HepG2 (cell line): ENCODE data around the gene KLB. TPM values are rescaled to one million over a fixed set of nuclear protein-coding genes. Genes with fewer than 3 reads are reported as not detected.

Experiments
- ATAC-seq: fragments of 200-7000 bp; cut with Tn5 transposase; 3 replicates; pipeline ENCODE4 v1.9.1; 2020; ENCODE audit warnings: mild to moderate bottlenecking, moderate library complexity
- BruUV-seq: library from RNA; stranded (reverse); fragments of 400-500 nt; replicated peaks from 2 replicates; lab custom pipeline; 2021; lab: Mats Ljungman, UMichigan
- CTCF ChIA-PET: fragments of 300-600 bp; formaldehyde crosslinking; extraction: SDS; loops from one replicate; lab custom pipeline; 2021; ENCODE audit warnings: low total read pairs, inconsistent platforms, low intra/inter-chr PET ratio; lab: Yijun Ruan, JAX
- POLR2A ChIA-PET: fragments of 350-600 bp; sonication (Branson Sonifier 250); formaldehyde crosslinking; loops from one replicate; lab custom pipeline; 2020; ENCODE audit warnings: antibody characterized with exemption, inconsistent platforms; lab: Yijun Ruan, JAX
- DNase-seq: peaks from one replicate; pipeline ENCODE4 v3.0.0-alpha.2; 2015; ENCODE audit warnings: low spot score
- FAIRE-seq: peaks from 3 replicates; lab custom pipeline; 2011; peaks lifted over from hg19 to GRCh38; lab: Jason Lieb, UNC
- H2AFZ ChIP-seq: one replicate; pipeline ENCODE4 v1.6.1; 2011; ENCODE audit warnings: low read length, inconsistent platforms
- H3K27ac ChIP-seq: fragments of 300-600 bp; 3 replicates; pipeline ENCODE4 v1.8.0; 2011; ENCODE audit warnings: mixed run types, mild to moderate bottlenecking, mixed read lengths, low read length, inconsistent platforms; ENCODE audit not compliant: insufficient read depth; ENCODE audit errors: extremely low read length
- H3K27me3 ChIP-seq, 2 experiments: fragments of 200-600 bp in 1 of 2; 2 replicates in 1 of 2; 3 replicates in 1 of 2; pipeline versions ENCODE4 v1.6.0 to v1.8.0; 2011; ENCODE audit warnings: low read length in 2 of 2, mild to moderate bottlenecking in 2 of 2, moderate library complexity in 2 of 2, inconsistent platforms in 1 of 2; ENCODE audit not compliant: insufficient read depth in 2 of 2, control insufficient read depth in 1 of 2
- H3K36me3 ChIP-seq, 2 experiments: fragments of 200-600 bp in 1 of 2; replicated peaks in 1 of 2; 2 replicates in 1 of 2; 3 replicates in 1 of 2; pipeline versions ENCODE4 v1.5.1 to v1.8.0; 2011; ENCODE audit warnings: low read length in 2 of 2, inconsistent platforms in 1 of 2; ENCODE audit not compliant: insufficient read depth in 2 of 2, control insufficient read depth in 1 of 2
- H3K4me1 ChIP-seq: 2 replicates; pipeline ENCODE4 v1.5.1; 2012; ENCODE audit warnings: low read length, inconsistent platforms; ENCODE audit not compliant: insufficient read depth
- H3K4me2 ChIP-seq: 2 replicates; pipeline ENCODE4 v1.6.0; 2011; ENCODE audit warnings: low read depth, low read length, inconsistent platforms
- H3K4me3 ChIP-seq, 3 experiments: fragments of 200-600 bp in 1 of 3; sonication (generic), shearing (Covaris generic) in 1 of 3; replicated peaks in 1 of 3; 2 replicates each; pipeline ENCODE4 v1.5.1; 2011 to 2016; ENCODE audit warnings: low read length in 3 of 3, inconsistent platforms in 2 of 3, low read depth in 2 of 3, mild to moderate bottlenecking in 2 of 3, control low read depth in 1 of 3, mixed read lengths in 1 of 3; ENCODE audit not compliant: insufficient read depth in 1 of 3
- H3K79me2 ChIP-seq: one replicate; pipeline ENCODE4 v1.6.1; 2011; ENCODE audit warnings: low read length, inconsistent platforms; ENCODE audit not compliant: insufficient read depth
- H3K9ac ChIP-seq: 2 replicates; pipeline ENCODE4 v1.6.0; 2011; ENCODE audit warnings: mild to moderate bottlenecking, low read depth, low read length, inconsistent platforms; ENCODE audit not compliant: insufficient read depth
- H3K9me3 ChIP-seq: 2 replicates; pipeline ENCODE4 v1.5.1; 2012; ENCODE audit warnings: mild to moderate bottlenecking, low read length
- H4K20me1 ChIP-seq: 2 replicates; pipeline ENCODE4 v1.6.0; 2011; ENCODE audit warnings: inconsistent platforms, mild to moderate bottlenecking, low read length, moderate library complexity; ENCODE audit not compliant: insufficient read depth
- AKAP8 ChIP-seq: sonication (generic); formaldehyde crosslinking; IDR thresholded peaks from 2 replicates; pipeline ENCODE4 v1.5.1; 2020; ENCODE audit warnings: mild to moderate bottlenecking, missing genetic modification reagents
- HNRNPH1 ChIP-seq: fragments of 200-400 bp; formaldehyde crosslinking; optimal IDR thresholded peaks from 2 replicates; pipeline ENCODE3; 2017; ENCODE audit warnings: mild to moderate bottlenecking, low read depth, low read length
- KLF13 ChIP-seq: sonication (generic); formaldehyde crosslinking; IDR thresholded peaks from 2 replicates; pipeline ENCODE4 v1.4.0; 2020; ENCODE audit warnings: mild to moderate bottlenecking, missing genetic modification reagents
- MIXL1 ChIP-seq: IDR thresholded peaks from 2 replicates; pipeline ENCODE4 v1.6.1; 2016
- SCMH1 ChIP-seq: sonication (generic); formaldehyde crosslinking; IDR thresholded peaks from 2 replicates; pipeline ENCODE4 v1.9.0; 2021; ENCODE audit warnings: missing genetic modification reagents, mild to moderate bottlenecking, borderline replicate concordance
- SOX13 ChIP-seq, 3 experiments: fragments of 450-650 bp in 1 of 3; sonication (generic) in 1 of 3; formaldehyde crosslinking in 1 of 3; IDR thresholded peaks in 2 of 3; conservative IDR thresholded peaks in 1 of 3; 2 replicates each; pipeline versions ENCODE4 v1.5.0 to v1.6.1; 2016 to 2020; ENCODE audit warnings: antibody characterized with exemption in 1 of 3, mild to moderate bottlenecking in 1 of 3, missing compliant biosample characterization in 1 of 3, missing genetic modification reagents in 1 of 3, moderate library complexity in 1 of 3
- ZBTB20 ChIP-seq: sonication (generic); formaldehyde crosslinking; IDR thresholded peaks from 2 replicates; pipeline ENCODE4 v1.8.1; 2023; ENCODE audit warnings: missing genetic modification reagents, low read depth, mild to moderate bottlenecking, borderline replicate concordance
- ZNF136 ChIP-seq: sonication (generic); formaldehyde crosslinking; IDR thresholded peaks from 2 replicates; pipeline ENCODE4 v1.8.1; 2022; ENCODE audit warnings: low read depth, mild to moderate bottlenecking, moderate library complexity, missing genetic modification reagents
- ZNF460 ChIP-seq: sonication (generic); formaldehyde crosslinking; IDR thresholded peaks from 2 replicates; pipeline ENCODE4 v1.5.1; 2020; ENCODE audit warnings: missing genetic modification reagents, mild to moderate bottlenecking, borderline replicate concordance
- WGBS: methylation state at CpG from one replicate; pipeline ENCODE4 v1.1.6; 2017; ENCODE audit warnings: low lambda C conversion rate; 5-methylcytosine and 5-hydroxymethylcytosine counted together
- in situ Hi-C: cut with HindIII; loops from 2 replicates; pipeline ENCODE4 v1.10.0; 2017; ENCODE audit warnings: low pct_unique_long_range_greater_than_20kb; ENCODE audit not compliant: extremely low pct_ligation_motif_present
- intact Hi-C: fragments of 100-400 bp; cut with micrococcal nuclease; formaldehyde crosslinking; loops from one replicate; pipeline ENCODE4 v1.10.0; 2022; ENCODE audit not compliant: unreplicated experiment
- polyA plus RNA-seq, 8 experiments: library from polyadenylated mRNA; depleted of rRNA in 3 of 8; stranded (reverse) in 7 of 8; unstranded in 1 of 8; fragments of >200 nt; fragmentation: Illumina TruSeq in 4 of 8; extraction: Trizol in 4 of 8; gene quantifications; 2 replicates each; pipeline versions ENCODE4 v1.2.1 to v1.2.3, GENCODE V29; 2011 to 2016; ENCODE audit warnings: low read depth in 4 of 8, missing spikeins in 1 of 8, mixed read lengths in 1 of 8; ENCODE audit not compliant: insufficient read depth in 1 of 8
- total RNA-seq, 5 experiments: library from RNA; depleted of rRNA; stranded (reverse); fragments of >200 nt; fragmentation: Illumina TruSeq; extraction: Trizol; gene quantifications; 2 replicates each; pipeline ENCODE4 v1.2.3, GENCODE V29; 2016; ENCODE audit warnings: low read depth in 1 of 5
- TF ChIP-seq, protein P1 (sequence below): sonication (generic); formaldehyde crosslinking; IDR thresholded peaks from 2 replicates; pipeline ENCODE4 v1.9.0; 2021; ENCODE audit warnings: missing genetic modification reagents, borderline replicate concordance
- TF ChIP-seq, protein P2 (sequence below): sonication (generic); formaldehyde crosslinking; IDR thresholded peaks from 2 replicates; pipeline ENCODE4 v1.4.0; 2020; ENCODE audit warnings: low read depth, missing genetic modification reagents
- TF ChIP-seq, protein P3 (sequence below): fragments of 450-650 bp; IDR thresholded peaks from 2 replicates; pipeline ENCODE4 v1.6.1; 2017; ENCODE audit warnings: mild to moderate bottlenecking

KLB gene
- total and polyA plus RNA-seq, 2 of the 13 experiments (the other 11 are each of a cell fraction or from before 2014, with no cell fraction given) = 25.3 to 82.0 TPM

DNA sequence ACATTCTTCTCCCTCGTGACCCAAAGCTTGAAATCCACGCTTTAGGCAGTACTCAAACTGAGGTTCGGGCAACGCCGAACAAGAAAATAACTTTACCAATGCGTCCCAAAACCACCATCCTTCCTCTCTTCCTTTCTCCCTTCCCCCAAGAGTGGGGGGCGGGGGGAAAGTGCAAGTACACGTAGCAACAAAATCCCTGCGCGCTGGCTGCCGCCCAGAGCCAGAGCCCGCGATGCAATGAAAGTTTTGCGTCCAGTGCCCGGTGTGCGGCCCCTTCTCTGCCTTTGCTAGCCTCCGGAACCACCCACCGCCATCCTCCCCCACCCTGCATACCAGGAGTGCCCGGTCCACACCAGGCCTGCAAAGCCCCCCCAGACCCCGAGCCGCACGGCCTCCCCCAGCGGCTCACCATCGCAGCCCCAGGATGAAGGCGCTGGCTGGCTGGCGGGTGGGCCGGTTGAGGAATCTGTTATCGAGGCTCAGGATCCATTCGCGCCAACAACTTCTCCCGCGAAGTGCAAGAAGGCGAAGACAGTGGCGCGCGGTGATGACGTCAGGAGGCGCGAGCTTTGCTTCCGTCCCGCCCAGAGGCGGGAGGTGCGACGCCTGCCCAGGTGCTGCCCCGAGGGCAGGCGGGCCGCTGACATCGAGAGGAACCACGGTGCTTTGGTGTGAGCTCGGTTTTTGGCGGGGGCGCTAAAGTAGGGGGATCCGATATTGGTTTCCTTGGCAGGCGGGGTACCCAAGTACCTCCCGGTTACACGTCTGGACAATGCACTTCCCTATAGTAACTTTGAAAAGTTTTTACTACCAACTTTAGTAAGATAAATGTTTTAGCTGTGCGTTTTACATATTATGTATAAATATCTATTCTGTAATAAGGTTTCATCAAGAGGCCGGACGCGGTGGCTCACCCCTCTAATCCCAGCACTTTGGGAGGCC lies 40.6 kb upstream of the KLB start, which contains the start of gene RFC1 (continued):
- TF ChIP-seq SOX13 (IDR thresholded peaks at IDR 0.05) = no peak; the same call in 1 of the 2 replicates
- TF ChIP-seq SOX13 (CRISPR knock-in tag; conservative IDR thresholded peaks at IDR 0.05 in 1 of 2, IDR thresholded peaks at IDR 0.05 in 1 of 2) = peak in 1 of 2 experiments; percentile 72; a peak in 1 of 4 replicates
- peak; percentile 98 for TF ChIP-seq ZNF136 (CRISPR knock-in tag)
- TF ChIP-seq, protein P1, sequence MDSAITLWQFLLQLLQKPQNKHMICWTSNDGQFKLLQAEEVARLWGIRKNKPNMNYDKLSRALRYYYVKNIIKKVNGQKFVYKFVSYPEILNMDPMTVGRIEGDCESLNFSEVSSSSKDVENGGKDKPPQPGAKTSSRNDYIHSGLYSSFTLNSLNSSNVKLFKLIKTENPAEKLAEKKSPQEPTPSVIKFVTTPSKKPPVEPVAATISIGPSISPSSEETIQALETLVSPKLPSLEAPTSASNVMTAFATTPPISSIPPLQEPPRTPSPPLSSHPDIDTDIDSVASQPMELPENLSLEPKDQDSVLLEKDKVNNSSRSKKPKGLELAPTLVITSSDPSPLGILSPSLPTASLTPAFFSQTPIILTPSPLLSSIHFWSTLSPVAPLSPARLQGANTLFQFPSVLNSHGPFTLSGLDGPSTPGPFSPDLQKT (CRISPR knock-in tag) = no peak; the same call in 1 of the 2 replicates
- TF ChIP-seq SCMH1 (CRISPR knock-in tag) = no peak
- no peak for TF ChIP-seq HNRNPH1
- TF ChIP-seq ZNF460 = no peak
- TF ChIP-seq KLF13 (CRISPR knock-in tag) = peak; percentile 61; the same call in 1 of the 2 replicates

DNA sequence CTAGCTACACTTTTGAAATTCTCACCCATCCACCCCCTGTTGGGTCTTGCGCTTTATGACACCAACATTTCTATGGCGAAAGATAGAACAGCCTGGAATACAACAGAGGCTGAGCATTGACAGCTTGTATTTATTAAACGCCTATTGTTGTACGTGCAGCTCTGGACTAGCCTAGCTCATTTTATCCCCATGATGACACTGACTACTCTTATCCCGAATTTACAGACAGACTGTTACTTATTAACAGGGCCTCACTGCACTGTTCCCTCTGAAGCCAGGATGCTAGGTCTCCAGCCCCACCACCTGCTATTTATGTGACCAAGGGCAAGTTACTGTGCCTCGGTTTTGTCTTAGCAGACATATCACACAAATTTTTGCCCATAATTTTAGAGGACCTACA lies 39.6 kb upstream of the KLB start:
- intact Hi-C loops (loop anchor here (10.0 kb wide), 1 partner anchor 182 kb away; the partner anchor contains the start of gene WDR19), in situ Hi-C loops (loop anchor here (10.0 kb wide), 1 partner anchor 48 kb away; no protein-coding TSS in a partner anchor)
- Histone ChIP-seq H3K9me3 (peaks cover 13% of the 10 kb centered on the region), H3K79me2 (peaks cover 39% of the 10 kb centered on the region), H3K27ac (peak overlapping the region; percentile 88), H3K4me3 (peak overlapping the region; percentile 76 to 85 (median 84)), H3K27me3 (no peaks in the 10 kb centered on the region; a peak in 1 of 5 replicates), H2AFZ (peak overlapping the region; percentile 9), H3K9ac (peak overlapping the region; percentile 79), H4K20me1 (no peaks in the 10 kb centered on the region; the same call in 1 of the 2 replicates), H3K36me3 (no peaks in the 10 kb centered on the region), H3K4me2 (peak overlapping the region; percentile 88), H3K4me1 (peaks cover 45% of the 10 kb centered on the region)
- 2% methylated on average over 6 of the region's 6 CpGs for WGBS
- peak; percentile 92 for ATAC-seq
- ChIA-PET CTCF (no interaction called here), POLR2A (interaction anchor here (0.8 to 4.4 kb wide), 26 partner anchors 8 to 323 kb away, joined by 3 to 53 read pairs (median 4); partner anchors contain the start of genes KLB, LIAS, RPL9 and UGDH)
- no TSS peak for BruUV-seq
- peak; percentile 88 for FAIRE-seq
- DNase-seq = peak; percentile 84
- TF ChIP-seq AKAP8 (no peak), ZBTB20 (CRISPR knock-in tag) (no peak), MIXL1 (0 out of 2 replicates have a peak, but pooled peaks have one; percentile 15)
- TF ChIP-seq, protein P2, sequence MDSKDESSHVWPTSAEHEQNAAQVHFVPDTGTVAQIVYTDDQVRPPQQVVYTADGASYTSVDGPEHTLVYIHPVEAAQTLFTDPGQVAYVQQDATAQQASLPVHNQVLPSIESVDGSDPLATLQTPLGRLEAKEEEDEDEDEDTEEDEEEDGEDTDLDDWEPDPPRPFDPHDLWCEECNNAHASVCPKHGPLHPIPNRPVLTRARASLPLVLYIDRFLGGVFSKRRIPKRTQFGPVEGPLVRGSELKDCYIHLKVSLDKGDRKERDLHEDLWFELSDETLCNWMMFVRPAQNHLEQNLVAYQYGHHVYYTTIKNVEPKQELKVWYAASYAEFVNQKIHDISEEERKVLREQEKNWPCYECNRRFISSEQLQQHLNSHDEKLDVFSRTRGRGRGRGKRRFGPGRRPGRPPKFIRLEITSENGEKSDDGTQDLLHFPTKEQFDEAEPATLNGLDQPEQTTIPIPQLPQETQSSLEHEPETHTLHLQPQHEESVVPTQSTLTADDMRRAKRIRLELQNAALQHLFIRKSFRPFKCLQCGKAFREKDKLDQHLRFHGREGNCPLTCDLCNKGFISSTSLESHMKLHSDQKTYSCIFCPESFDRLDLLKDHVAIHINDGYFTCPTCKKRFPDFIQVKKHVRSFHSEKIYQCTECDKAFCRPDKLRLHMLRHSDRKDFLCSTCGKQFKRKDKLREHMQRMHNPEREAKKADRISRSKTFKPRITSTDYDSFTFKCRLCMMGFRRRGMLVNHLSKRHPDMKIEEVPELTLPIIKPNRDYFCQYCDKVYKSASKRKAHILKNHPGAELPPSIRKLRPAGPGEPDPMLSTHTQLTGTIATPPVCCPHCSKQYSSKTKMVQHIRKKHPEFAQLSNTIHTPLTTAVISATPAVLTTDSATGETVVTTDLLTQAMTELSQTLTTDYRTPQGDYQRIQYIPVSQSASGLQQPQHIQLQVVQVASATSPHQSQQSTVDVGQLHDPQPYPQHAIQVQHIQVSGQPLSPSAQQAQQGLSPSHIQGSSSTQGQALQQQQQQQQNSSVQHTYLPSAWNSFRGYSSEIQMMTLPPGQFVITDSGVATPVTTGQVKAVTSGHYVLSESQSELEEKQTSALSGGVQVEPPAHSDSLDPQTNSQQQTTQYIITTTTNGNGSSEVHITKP (CRISPR knock-in tag) = no peak
- TF ChIP-seq, protein P3, sequence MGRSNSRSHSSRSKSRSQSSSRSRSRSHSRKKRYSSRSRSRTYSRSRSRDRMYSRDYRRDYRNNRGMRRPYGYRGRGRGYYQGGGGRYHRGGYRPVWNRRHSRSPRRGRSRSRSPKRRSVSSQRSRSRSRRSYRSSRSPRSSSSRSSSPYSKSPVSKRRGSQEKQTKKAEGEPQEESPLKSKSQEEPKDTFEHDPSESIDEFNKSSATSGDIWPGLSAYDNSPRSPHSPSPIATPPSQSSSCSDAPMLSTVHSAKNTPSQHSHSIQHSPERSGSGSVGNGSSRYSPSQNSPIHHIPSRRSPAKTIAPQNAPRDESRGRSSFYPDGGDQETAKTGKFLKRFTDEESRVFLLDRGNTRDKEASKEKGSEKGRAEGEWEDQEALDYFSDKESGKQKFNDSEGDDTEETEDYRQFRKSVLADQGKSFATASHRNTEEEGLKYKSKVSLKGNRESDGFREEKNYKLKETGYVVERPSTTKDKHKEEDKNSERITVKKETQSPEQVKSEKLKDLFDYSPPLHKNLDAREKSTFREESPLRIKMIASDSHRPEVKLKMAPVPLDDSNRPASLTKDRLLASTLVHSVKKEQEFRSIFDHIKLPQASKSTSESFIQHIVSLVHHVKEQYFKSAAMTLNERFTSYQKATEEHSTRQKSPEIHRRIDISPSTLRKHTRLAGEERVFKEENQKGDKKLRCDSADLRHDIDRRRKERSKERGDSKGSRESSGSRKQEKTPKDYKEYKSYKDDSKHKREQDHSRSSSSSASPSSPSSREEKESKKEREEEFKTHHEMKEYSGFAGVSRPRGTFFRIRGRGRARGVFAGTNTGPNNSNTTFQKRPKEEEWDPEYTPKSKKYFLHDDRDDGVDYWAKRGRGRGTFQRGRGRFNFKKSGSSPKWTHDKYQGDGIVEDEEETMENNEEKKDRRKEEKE = no peak
